Esophagus muscularis mucosa (tissue), 4 donors: Measurements from ENCODE around the gene MLXIPL. TPM values are rescaled to one million over a fixed set of nuclear protein-coding genes. Genes with fewer than 3 reads are reported as not detected.

Experiments used
- DNase-seq: peaks from one replicate; pipeline ENCODE4 v3.0.0-alpha.2; 2017; ENCODE audit errors: extremely low spot score
- H3K27ac ChIP-seq, 4 donors: fragments of 200-600 bp; sonication (generic); replicated peaks in 1 of 4; 1 replicate in 3 of 4; 2 replicates in 1 of 4; pipeline ENCODE4 v1.5.1; 2016 to 2019; ENCODE audit warnings: mild to moderate bottlenecking in 1 of 4
- H3K27me3 ChIP-seq, 4 donors: fragments of 200-600 bp; sonication (generic); one replicate each; pipeline versions ENCODE4 v1.5.1 to v1.6.0; 2016 to 2019
- H3K36me3 ChIP-seq, 4 donors: fragments of 200-600 bp; sonication (generic); one replicate each; pipeline ENCODE4 v1.5.1; 2016 to 2019
- H3K4me1 ChIP-seq, 4 donors: fragments of 200-600 bp; sonication (generic); one replicate each; pipeline ENCODE4 v1.5.1; 2016 to 2019
- H3K4me3 ChIP-seq, 4 donors: fragments of 200-600 bp; sonication (generic); 1 replicate in 2 of 4; 2 replicates in 2 of 4; pipeline ENCODE4 v1.5.1; 2016 to 2019; ENCODE audit warnings: mild to moderate bottlenecking in 4 of 4, moderate library complexity in 1 of 4
- H3K9me3 ChIP-seq, 4 donors: fragments of 200-600 bp; sonication (generic); 1 replicate in 3 of 4; 2 replicates in 1 of 4; pipeline ENCODE4 v1.5.1; 2016 to 2019
- EP300 ChIP-seq: sonication (generic); formaldehyde crosslinking; IDR thresholded peaks from one replicate; pipeline ENCODE4 v1.6.1; 2017; ENCODE audit warnings: antibody characterized with exemption
- POLR2A ChIP-seq: fragments of 450-650 bp; IDR thresholded peaks from one replicate; pipeline ENCODE4 v1.6.1; 2017; ENCODE audit warnings: antibody characterized with exemption, moderate library complexity, mild to moderate bottlenecking, low read depth
- POLR2AphosphoS5 ChIP-seq, 2 donors: sonication (generic); formaldehyde crosslinking; IDR thresholded peaks; one replicate each; pipeline ENCODE4 v1.6.1; 2017; ENCODE audit warnings: antibody characterized with exemption in 2 of 2
- WGBS: methylation state at CpG from one replicate; pipeline ENCODE4 v1.1.5; 2018; 5-methylcytosine and 5-hydroxymethylcytosine counted together
- intact Hi-C: fragments of 100-400 bp; cut with DNase I; formaldehyde crosslinking; loops from one replicate; pipeline ENCODE4 v1.15.1; 2023
- total RNA-seq, 4 donors: library from RNA; depleted of rRNA; stranded (reverse); fragments of >200 nt; gene quantifications; one replicate each; pipeline versions ENCODE4 v1.1.0 to v1.2.1, GENCODE V29; 2016
- TF ChIP-seq, protein P1 (sequence below), 3 experiments: fragments of 200-600 bp in 2 of 3; fragments of 450-650 bp in 1 of 3; sonication (generic) in 2 of 3; IDR thresholded peaks; one replicate each; pipeline ENCODE4 v1.5.1; 2017 to 2019; ENCODE audit warnings: antibody characterized with exemption in 3 of 3, mild to moderate bottlenecking in 2 of 3, moderate library complexity in 1 of 3

MLXIPL gene, protein sequence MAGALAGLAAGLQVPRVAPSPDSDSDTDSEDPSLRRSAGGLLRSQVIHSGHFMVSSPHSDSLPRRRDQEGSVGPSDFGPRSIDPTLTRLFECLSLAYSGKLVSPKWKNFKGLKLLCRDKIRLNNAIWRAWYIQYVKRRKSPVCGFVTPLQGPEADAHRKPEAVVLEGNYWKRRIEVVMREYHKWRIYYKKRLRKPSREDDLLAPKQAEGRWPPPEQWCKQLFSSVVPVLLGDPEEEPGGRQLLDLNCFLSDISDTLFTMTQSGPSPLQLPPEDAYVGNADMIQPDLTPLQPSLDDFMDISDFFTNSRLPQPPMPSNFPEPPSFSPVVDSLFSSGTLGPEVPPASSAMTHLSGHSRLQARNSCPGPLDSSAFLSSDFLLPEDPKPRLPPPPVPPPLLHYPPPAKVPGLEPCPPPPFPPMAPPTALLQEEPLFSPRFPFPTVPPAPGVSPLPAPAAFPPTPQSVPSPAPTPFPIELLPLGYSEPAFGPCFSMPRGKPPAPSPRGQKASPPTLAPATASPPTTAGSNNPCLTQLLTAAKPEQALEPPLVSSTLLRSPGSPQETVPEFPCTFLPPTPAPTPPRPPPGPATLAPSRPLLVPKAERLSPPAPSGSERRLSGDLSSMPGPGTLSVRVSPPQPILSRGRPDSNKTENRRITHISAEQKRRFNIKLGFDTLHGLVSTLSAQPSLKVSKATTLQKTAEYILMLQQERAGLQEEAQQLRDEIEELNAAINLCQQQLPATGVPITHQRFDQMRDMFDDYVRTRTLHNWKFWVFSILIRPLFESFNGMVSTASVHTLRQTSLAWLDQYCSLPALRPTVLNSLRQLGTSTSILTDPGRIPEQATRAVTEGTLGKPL
- total RNA-seq = 10 to 100 TPM in 2 of 4 donors, 1 to 10 TPM in 2; 6.5 to 19.5 (median 10.3) TPM

GRCh38 chr7:73623798-73624668, at the start of gene MLXIPL:
Gene MLXIPL (minus strand): TSS chr7:73624522. CDS start chr7:73624492, 30 bp downstream.
- H3K27ac ChIP-seq = peak within 1 kb of the TSS in 3 of 4 donors; percentile 16 to 53 (median 41)
- DNase-seq = no peak
- no peaks in the 10 kb centered on the region for H3K9me3 ChIP-seq
- TF ChIP-seq POLR2AphosphoS5 (IDR thresholded peaks at IDR 0.05) (peak; percentile 47 to 57), EP300 (no peak), POLR2A (peak; percentile 48)
- TF ChIP-seq, protein P1, sequence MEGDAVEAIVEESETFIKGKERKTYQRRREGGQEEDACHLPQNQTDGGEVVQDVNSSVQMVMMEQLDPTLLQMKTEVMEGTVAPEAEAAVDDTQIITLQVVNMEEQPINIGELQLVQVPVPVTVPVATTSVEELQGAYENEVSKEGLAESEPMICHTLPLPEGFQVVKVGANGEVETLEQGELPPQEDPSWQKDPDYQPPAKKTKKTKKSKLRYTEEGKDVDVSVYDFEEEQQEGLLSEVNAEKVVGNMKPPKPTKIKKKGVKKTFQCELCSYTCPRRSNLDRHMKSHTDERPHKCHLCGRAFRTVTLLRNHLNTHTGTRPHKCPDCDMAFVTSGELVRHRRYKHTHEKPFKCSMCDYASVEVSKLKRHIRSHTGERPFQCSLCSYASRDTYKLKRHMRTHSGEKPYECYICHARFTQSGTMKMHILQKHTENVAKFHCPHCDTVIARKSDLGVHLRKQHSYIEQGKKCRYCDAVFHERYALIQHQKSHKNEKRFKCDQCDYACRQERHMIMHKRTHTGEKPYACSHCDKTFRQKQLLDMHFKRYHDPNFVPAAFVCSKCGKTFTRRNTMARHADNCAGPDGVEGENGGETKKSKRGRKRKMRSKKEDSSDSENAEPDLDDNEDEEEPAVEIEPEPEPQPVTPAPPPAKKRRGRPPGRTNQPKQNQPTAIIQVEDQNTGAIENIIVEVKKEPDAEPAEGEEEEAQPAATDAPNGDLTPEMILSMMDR (IDR thresholded peaks at IDR 0.05) = no peak
- H3K4me3 ChIP-seq = peak within 1 kb of the TSS; percentile 52 to 57 (median 54)
- WGBS = 13% methylated on average over 37 of the region's 80 CpGs
- peaks cover 0 to 81% (median 32%) of the 10 kb centered on the region in 4 donors for H3K27me3 ChIP-seq
- intact Hi-C loops = no loop called here
- no peaks in the 10 kb centered on the region for H3K36me3 ChIP-seq
- H3K4me1 ChIP-seq = peaks cover 9 to 27% (median 22%) of the 10 kb centered on the region in 4 donors

DNA sequence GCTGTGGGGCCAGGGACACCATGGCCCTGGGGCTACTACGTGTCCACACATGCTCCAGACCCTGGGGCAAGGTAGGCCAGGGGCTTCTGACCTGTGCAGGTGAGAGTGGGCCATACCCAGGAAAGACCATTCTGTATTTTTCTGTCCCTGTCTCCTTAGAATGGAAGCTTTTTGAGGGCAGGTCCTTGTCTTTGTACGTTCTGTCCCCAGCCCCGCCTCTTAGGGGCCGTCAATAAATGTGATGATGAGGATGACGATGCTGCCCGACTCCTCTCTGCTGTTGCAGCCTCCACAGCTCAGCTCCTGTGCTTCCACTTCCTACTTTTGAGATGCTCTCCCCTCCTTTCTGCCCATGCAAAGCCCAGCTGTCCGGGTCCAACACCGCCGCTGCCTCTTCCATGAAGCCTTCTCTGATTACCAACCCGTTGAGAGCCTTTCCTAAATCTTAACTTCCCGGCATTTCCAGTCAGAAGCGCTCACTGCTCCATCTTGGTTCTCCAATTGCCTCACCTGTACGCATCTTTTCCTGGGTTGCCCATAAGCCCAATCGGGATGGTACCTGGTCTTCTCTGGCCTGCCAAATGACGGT, 47.6 kb upstream of the MLXIPL start:
- H3K27ac ChIP-seq = no peak overlapping the region
- no peaks in the 10 kb centered on the region for H3K9me3 ChIP-seq
- WGBS = 91% methylated on average over 15 of the region's 15 CpGs
- no peak for DNase-seq
- TF ChIP-seq POLR2A (no peak), POLR2AphosphoS5 (IDR thresholded peaks at IDR 0.05) (no peak), EP300 (no peak)
- TF ChIP-seq, protein P1 (IDR thresholded peaks at IDR 0.05) = no peak
- intact Hi-C loops = no loop called here
- no peak overlapping the region for H3K4me3 ChIP-seq
- no peaks in the 10 kb centered on the region for H3K27me3 ChIP-seq
- peaks cover 10 to 31% (median 19%) of the 10 kb centered on the region in 4 donors for H3K4me1 ChIP-seq
- H3K36me3 ChIP-seq = no peaks in the 10 kb centered on the region

GRCh38 chr7:73671322-73671661, 47.0 kb upstream of the MLXIPL start:
- TF ChIP-seq EP300 (no peak), POLR2A (no peak), POLR2AphosphoS5 (IDR thresholded peaks at IDR 0.05) (no peak)
- TF ChIP-seq, protein P1 (IDR thresholded peaks at IDR 0.05) = no peak
- Histone ChIP-seq H3K4me3 (no peak overlapping the region), H3K9me3 (no peaks in the 10 kb centered on the region), H3K4me1 (peaks cover 10 to 31% (median 19%) of the 10 kb centered on the region in 4 donors), H3K36me3 (no peaks in the 10 kb centered on the region), H3K27me3 (no peaks in the 10 kb centered on the region), H3K27ac (no peak overlapping the region)
- DNase-seq = no peak
- WGBS = 20% methylated on average over 1 of the region's 12 CpGs
- intact Hi-C loops = no loop called here

DNA sequence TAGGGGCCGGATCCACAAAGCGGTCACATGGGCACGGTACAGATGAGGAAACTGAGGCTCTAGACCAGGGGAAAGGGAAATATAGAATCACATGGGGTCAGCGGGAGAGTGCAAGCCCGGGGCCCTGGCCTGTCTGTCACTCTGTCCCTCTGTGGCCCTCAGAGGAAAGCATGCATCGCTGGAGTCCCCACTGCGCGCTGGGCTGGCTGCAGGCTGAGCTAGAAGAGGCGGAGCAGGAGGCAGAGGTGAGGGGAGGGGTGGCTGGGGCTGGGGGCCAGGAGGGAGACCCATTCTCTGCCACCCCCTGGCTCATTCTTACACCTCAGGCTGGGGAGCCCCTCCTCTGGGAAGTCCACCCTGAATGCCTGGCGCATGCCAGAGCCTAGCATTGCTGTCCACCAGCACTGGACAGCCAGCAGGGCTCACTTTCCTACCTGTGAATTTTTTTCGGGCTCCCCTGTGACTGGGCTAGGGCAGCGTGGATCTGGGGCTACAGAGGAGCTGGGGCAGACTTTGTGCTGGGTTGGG, 45.6 kb upstream of the MLXIPL start:
- no peaks in the 10 kb centered on the region for H3K27me3 ChIP-seq
- no peak for TF ChIP-seq POLR2AphosphoS5 (IDR thresholded peaks at IDR 0.05)
- TF ChIP-seq POLR2A = no peak
- TF ChIP-seq, protein P1 (IDR thresholded peaks at IDR 0.05) = no peak
- no peak for TF ChIP-seq EP300
- no peak overlapping the region for H3K4me3 ChIP-seq
- no peak for DNase-seq
- H3K27ac ChIP-seq = no peak overlapping the region
- 72% methylated on average over 11 of the region's 12 CpGs for WGBS
- no peaks in the 10 kb centered on the region for H3K36me3 ChIP-seq
- intact Hi-C loops = loop anchor here (10.0 kb wide), 1 partner anchor 55 kb away; no protein-coding TSS in a partner anchor
- peaks cover 10 to 31% (median 19%) of the 10 kb centered on the region in 4 donors for H3K4me1 ChIP-seq
- H3K9me3 ChIP-seq = no peaks in the 10 kb centered on the region
